Ammon's horn (tissue), 1 donor: ENCODE results near the gene DAP.
"Not testable (repeated sequence)": the region's sequence is repeated elsewhere in the genome, so short reads cannot be mapped to it uniquely, and the experiment has no call there.

Experiments
- DNase-seq: peaks from one replicate; pipeline ENCODE4 v3.0.0-alpha.2; 2016; ENCODE audit warnings: low spot score

The DAP gene

DNA sequence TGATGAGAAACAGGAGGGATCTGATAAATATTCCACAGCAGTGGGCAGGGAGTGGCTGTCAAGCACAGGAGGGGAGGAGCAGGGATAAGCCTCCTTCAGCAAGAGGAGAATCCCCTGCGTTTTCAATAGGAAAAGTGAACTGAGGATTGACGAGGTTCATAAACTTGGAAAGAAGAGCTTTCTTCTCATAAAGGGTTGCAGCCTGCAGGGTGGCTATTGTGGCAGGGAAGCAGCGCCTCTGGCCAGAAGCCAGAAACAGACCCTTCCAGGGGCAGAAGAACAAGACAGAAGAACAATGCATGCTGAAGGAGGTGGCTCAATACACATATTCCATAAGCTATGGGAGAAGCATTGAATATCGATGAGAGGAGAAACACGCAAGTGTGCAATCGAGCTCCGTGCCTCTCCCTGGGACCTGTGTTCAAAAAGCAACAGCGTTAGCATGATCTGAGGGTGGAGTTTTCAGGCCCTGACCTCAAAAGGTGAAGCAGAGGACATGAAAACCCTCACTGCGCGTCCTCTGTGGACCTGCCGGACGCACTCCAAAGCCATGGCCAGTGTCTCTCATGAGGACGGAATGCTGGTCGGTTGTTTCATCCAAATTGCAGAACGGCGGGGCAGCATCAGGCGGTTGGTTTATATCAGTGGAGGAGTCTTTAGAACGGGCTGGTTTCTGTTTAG lies 129.6 kb downstream of the DAP start:
- no peak for DNase-seq

DNA sequence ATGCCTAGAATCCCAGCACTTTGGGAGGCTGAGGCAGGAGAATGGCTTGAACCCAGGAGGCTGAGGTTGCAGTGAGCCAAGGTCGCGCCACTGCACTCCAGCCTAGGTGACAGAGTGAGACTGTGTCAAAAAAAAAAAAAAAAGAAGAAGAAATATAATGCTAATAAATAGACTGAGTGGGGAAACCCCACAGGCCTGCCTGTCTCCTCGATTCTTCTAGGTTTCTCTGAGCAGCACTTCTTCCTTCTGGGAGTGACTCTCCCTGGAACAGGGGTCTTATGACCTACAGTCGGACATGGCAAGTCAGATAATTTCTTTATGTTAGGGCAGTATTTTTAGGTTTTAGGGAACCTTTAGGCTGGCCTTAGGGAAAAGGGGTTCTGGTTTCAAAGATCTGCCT lies 130.3 kb downstream of the DAP start:
- DNase-seq, result not testable (repeated sequence)

DNA sequence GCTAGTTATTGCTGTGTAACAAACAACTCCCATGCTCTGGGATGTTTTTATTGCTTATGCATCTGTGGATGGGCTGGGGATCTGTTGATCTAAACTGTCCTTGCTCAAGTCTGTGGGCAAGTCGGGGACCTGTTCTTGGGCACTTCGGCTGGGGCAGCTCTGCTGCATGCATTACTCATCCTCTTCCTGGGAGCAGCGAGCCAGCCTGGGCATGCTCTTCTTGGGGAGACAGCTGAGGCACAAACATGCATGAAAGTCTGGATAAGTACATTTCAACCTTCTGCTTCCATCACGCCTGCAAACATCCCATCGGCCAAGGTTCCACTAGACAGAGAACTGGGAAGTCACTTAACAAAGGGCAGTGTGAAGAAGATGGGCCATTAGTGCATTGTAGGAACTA lies 130.9 kb downstream of the DAP start:
- no peak for DNase-seq

DNA sequence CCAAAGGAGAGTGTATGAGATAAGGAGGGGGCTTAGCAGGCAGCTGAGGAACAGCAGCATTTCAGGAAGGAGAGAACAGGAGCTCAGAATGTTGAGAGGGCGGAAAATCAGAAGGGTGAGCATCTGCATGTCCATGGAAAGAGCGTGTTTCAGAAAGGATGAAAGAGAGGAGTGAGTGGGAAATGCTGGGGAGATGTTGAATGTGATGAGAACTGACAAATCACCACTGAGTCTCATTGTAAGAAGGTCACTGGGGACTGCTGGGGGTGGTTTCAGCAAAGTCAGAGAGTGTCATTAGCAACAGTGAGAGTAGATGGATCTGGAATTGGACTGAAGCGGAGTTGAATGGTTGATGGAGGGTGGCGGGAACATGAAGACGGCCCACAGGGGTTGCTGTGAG lies 131.4 kb downstream of the DAP start:
- DNase-seq, result no peak
